Adipocyte (in vitro differentiated cells): ENCODE results near the gene API5.
A peak's percentile ranks its signal among the peaks of the same experiment; 100 is the strongest.
"Not testable (repeated sequence)": the region's sequence is repeated elsewhere in the genome, so short reads cannot be mapped to it uniquely, and the experiment has no call there.

Source experiments
- DNase-seq: peaks from one replicate; pipeline ENCODE4 v3.0.0-alpha.2; 2015; ENCODE audit warnings: low read depth
- H3K27me3 ChIP-seq: replicated peaks from 2 replicates; pipeline ENCODE4 v1.7.0; 2013; ENCODE audit warnings: mild to moderate bottlenecking, low read length, moderate library complexity; ENCODE audit not compliant: control insufficient read depth, insufficient read depth
- H3K36me3 ChIP-seq: 2 replicates; pipeline ENCODE4 v1.7.0; 2013; ENCODE audit warnings: low read length, mild to moderate bottlenecking, moderate library complexity; ENCODE audit not compliant: control insufficient read depth, insufficient read depth, severe bottlenecking
- H3K4me1 ChIP-seq: 2 replicates; pipeline ENCODE4 v1.7.0; 2013; ENCODE audit warnings: mild to moderate bottlenecking, low read length, moderate library complexity; ENCODE audit not compliant: control insufficient read depth, insufficient read depth
- H3K4me3 ChIP-seq: 2 replicates; pipeline ENCODE4 v1.7.0; 2013; ENCODE audit warnings: mild to moderate bottlenecking, low read length, moderate library complexity
- H3K9ac ChIP-seq: 2 replicates; pipeline ENCODE4 v1.7.0; 2013; ENCODE audit warnings: mild to moderate bottlenecking, low read length, moderate library complexity
- H3K9me3 ChIP-seq: 2 replicates; pipeline ENCODE4 v1.7.0; 2013; ENCODE audit warnings: mild to moderate bottlenecking, low read length, moderate library complexity; ENCODE audit not compliant: control insufficient read depth

The API5 gene

DNA sequence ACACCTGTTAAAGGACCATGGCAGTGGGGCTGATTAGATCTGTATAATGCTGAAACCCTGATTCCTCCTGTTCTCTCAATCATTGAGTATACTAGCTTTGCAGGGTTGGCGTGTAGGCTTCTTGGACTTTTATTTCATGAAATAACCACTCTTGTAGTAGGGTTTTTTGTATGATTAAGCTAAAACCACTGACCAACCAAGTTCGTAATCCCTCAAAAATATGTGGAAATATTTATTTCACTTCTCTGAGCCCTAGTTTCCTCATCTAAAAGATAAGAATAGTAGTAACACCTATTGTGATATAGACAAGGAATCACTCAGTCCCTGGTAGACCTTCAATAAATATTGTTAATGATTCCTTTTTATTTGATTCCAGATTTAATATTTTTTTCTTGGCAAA, 4.2 kb downstream of the API5 start:
- H3K9me3 ChIP-seq, result no peaks in the 10 kb centered on the region
- peaks cover 29% of the 10 kb centered on the region for H3K4me1 ChIP-seq
- H3K9ac ChIP-seq, result no peak overlapping the region
- H3K4me3 ChIP-seq, result no peak overlapping the region
- H3K36me3 ChIP-seq, result peaks cover 22% of the 10 kb centered on the region
- DNase-seq, result no peak
- H3K27me3 ChIP-seq, result no peaks in the 10 kb centered on the region

DNA sequence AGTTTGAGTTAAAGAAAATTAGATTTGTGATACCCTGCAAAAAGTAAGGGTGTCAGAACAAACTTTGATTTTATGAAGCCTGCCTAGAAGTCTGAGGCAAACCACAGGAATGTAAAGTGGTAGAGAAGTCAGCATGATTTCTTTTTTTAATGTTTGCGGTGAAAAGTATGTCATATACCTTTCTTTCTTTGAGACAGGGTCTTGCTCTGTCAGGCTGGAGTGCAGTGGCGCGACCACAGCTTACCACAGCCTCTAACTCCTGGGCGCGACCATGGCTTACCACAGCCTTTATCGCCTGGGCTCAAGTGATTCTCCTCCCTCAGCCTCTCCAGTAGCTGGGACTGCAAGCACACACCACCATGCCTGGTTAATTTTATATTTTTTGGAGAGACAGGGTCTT, 4.7 kb downstream of the API5 start:
- H3K36me3 ChIP-seq, result peaks cover 27% of the 10 kb centered on the region
- H3K4me1 ChIP-seq, result peaks cover 29% of the 10 kb centered on the region
- DNase-seq, result peak; percentile 32
- no peaks in the 10 kb centered on the region for H3K27me3 ChIP-seq
- H3K4me3 ChIP-seq, result no peak overlapping the region
- no peaks in the 10 kb centered on the region for H3K9me3 ChIP-seq
- no peak overlapping the region for H3K9ac ChIP-seq

DNA sequence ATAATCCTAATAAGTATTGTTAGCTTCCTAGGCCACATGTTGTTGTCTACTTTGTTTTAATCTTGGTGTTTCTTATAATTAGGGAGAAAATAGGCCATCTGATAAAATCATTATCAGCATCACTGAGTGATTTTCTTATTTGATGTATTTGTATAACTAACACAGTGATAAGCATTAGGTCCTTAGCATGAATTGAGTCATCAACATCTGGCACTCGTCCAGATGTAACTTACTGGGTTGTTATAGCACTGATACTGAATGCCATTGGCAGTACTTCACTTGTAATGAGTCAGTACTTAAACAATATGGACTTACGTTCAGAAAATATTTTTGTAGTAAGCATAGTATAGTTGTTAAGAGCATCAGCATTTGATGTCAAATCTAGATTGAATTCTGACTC, 16.2 kb downstream of the API5 start:
- Histone ChIP-seq H3K9me3 (no peaks in the 10 kb centered on the region), H3K27me3 (no peaks in the 10 kb centered on the region), H3K9ac (no peak overlapping the region), H3K4me3 (no peak overlapping the region), H3K36me3 (peaks cover 97% of the 10 kb centered on the region), H3K4me1 (peaks cover 5% of the 10 kb centered on the region)
- DNase-seq, result peak; percentile 71

DNA sequence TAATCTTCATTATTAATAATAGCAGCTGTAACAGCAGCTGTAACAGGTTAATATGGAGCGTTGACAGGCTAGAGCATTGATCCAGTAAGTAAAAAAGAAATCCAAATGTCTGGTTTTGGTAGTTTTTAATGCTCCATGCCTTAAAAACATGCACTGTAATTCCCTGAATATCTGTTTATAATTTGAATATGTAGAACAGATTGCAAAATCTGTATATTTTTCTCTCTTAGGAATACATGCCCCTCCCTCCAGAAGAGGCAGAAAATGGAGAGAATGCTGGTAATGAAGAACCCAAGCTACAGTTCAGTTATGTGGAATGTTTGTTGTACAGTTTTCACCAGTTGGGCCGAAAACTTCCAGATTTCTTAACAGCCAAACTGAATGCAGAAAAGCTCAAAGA, 16.7 kb downstream of the API5 start:
- Histone ChIP-seq H3K9me3 (no peaks in the 10 kb centered on the region), H3K9ac (no peak overlapping the region), H3K4me3 (no peak overlapping the region), H3K27me3 (no peaks in the 10 kb centered on the region), H3K36me3 (peaks cover 97% of the 10 kb centered on the region), H3K4me1 (peaks cover 5% of the 10 kb centered on the region)
- DNase-seq, result no peak

DNA sequence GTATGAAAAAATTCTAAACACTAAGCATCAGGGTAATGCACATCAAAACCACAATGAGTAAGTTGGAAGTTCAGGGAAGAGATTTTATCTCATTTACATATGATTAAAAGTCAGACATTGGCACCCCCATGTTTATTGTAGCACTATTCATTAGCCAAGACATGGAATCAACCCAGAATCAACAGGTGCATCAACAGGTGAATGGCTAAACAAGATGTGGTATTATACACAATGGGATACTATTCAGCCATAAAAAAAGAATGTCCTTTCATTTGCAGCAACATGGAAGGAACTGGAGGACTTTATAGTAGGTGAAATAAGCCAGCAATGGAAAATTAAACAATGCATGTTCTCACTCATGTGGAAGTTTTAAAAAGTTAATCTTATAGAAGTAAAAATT, 29.4 kb downstream of the API5 start:
- H3K27me3 ChIP-seq, result no peaks in the 10 kb centered on the region
- no peak overlapping the region for H3K9ac ChIP-seq
- H3K36me3 ChIP-seq, result peaks cover 63% of the 10 kb centered on the region
- H3K9me3 ChIP-seq, result no peaks in the 10 kb centered on the region
- no peak for DNase-seq
- H3K4me1 ChIP-seq, result no peaks in the 10 kb centered on the region
- no peak overlapping the region for H3K4me3 ChIP-seq

DNA sequence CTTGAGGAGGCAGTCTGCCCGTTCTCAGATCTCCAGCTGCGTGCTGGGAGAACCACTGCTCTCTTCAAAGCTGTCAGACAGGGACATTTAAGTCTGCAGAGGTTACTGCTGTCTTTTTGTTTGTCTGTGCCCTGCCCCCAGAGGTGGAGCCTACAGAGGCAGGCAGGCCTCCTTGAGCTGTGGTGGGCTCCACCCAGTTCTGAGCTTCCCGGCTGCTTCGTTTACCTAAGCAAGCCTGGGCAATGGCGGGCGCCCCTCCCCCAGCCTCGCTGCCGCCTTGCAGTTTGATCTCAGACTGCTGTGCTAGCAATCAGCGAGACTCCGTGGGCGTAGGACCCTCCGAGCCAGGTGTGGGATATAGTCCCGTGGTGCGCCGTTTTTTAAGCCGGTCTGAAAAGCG, 39.6 kb downstream of the API5 start:
- not testable (repeated sequence) for DNase-seq, H3K4me1 ChIP-seq, H3K9me3 ChIP-seq, H3K36me3 ChIP-seq, H3K4me3 ChIP-seq, H3K9ac ChIP-seq, H3K27me3 ChIP-seq

DNA sequence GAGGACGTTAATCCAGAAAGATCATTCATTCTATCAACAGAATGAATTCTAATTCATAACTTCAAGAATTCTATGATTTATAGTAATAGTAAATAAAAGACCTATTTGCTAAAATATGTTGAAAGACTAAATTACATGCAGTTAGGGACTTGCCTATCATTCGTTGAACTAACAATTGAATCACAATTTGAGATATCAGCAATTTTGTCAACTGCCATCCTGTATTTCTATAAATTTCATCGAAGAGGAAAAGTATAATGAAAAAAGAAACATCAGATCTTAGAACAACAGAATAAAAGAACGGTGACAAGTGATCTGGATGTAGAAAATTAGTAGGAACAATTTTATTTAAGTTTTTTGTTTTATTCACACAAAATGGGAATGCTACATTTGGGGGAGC, 42.5 kb downstream of the API5 start:
- Histone ChIP-seq H3K4me1 (peaks cover 5% of the 10 kb centered on the region), H3K9ac (no peak overlapping the region), H3K36me3 (no peaks in the 10 kb centered on the region), H3K27me3 (no peaks in the 10 kb centered on the region), H3K4me3 (no peak overlapping the region), H3K9me3 (no peaks in the 10 kb centered on the region)
- no peak for DNase-seq

DNA sequence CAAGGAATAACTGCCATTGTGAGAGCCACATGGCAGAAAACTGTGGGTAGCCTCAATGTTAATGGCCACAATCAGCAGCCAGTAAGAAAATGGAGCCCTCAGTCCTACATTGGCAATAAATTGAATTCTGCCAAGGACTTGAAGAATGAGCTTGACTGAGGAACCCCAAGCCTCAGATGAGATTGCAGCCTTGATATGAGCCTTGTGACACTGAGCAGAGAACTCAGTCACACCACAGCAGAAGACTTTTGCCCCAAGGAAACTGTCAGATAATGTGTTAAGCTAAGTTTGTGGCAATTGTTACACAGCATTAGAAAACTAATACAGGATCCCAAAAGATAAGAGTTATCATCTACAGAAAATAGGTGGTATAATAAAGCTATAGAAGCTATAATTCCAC, 44.5 kb downstream of the API5 start:
- Histone ChIP-seq H3K36me3 (no peaks in the 10 kb centered on the region), H3K4me3 (no peak overlapping the region), H3K9me3 (no peaks in the 10 kb centered on the region), H3K9ac (no peak overlapping the region), H3K4me1 (peaks cover 22% of the 10 kb centered on the region), H3K27me3 (no peaks in the 10 kb centered on the region)
- no peak for DNase-seq

DNA sequence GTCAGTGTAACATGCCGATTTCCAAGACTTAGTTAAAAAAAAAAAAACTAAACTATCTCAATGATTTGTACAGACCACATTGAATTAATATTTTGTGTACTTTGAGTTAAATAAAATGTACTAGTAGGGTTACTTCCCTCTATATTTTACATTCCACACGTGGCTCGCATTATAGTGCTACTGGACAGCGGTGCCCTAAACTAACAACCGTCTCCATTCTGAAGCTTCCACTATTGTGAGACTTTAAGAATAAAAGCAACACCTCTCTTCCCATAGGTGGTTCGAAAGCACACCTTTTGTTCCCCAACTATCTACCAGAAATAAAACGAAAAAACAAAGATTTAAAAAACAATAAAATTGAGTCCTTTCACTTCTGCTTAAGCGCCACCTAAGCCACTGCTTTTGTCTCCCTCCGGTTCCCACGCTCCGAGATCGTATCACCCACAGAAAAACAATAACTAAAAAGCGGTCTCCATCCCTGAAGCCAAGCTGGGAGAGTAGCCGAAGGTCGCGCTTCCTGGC, 46.5 kb downstream of the API5 start:
- H3K9me3 ChIP-seq, result no peaks in the 10 kb centered on the region
- peak overlapping the region; percentile 92 for H3K4me3 ChIP-seq
- H3K4me1 ChIP-seq, result peaks cover 28% of the 10 kb centered on the region
- DNase-seq, result peak; percentile 40
- peak overlapping the region; percentile 95 for H3K9ac ChIP-seq
- no peaks in the 10 kb centered on the region for H3K36me3 ChIP-seq
- H3K27me3 ChIP-seq, result no peaks in the 10 kb centered on the region

DNA sequence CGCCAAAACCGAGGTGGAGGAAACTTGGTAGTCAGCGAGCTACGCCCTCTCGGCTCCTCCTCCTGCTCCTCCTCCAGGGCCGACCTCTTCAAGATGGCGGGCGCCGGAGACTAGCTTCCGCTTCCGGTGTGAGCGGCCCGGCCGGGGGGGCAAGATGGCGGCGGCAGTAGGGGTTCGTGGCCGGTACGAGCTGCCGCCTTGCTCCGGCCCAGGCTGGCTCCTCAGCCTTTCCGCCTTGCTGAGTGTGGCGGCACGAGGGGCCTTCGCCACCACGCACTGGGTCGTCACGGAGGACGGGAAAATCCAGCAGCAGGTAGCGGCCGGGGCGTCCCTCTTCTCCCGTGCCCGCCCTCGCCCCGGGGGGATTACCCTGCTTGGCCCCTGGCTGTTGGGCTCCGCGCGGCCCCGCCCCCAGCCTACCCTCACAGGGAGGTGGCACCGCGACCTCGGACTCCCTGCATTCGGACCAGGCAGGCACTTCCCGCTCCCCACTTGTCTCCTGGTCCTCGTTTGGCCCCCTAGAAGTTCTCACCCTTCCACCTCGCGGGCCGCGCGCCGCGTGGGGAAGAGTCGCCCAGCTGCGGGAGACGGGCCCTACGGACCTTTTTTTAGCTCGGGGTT, 47.1 kb downstream of the API5 start, which contains the start of gene TTC17:
Gene TTC17, plus strand, starts transcription at position 120 of the 621 bp plus-strand sequence. Its CDS starts 35 bp downstream, at position 155.
- H3K9ac ChIP-seq, result peak within 1 kb of the TSS; percentile 95
- H3K27me3 ChIP-seq, result no peaks in the 10 kb centered on the region
- H3K36me3 ChIP-seq, result no peaks in the 10 kb centered on the region
- no peaks in the 10 kb centered on the region for H3K9me3 ChIP-seq
- peak; percentile 98 for DNase-seq
- H3K4me1 ChIP-seq, result peaks cover 28% of the 10 kb centered on the region
- peak within 1 kb of the TSS; percentile 92 for H3K4me3 ChIP-seq

DNA sequence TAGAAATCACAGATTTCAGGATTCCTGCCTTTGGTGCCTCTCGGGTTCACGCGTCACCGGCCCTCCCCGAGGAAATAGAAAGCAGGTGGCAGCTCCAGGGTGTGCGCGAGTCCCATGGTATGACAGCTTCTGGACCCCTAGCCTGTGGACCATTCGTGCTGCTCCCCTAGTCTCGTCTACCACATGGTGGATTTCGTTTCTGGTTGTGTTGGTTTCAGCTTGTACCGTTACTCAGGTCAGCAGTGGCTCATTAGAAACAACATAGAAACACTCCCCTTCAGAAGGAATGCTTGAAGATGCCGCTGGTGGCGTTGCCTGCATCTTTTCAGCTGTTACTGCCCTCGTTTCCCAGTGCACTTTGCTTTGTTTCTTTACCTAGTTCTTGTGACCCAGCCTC, 47.6 kb downstream of the API5 start:
- no peaks in the 10 kb centered on the region for H3K9me3 ChIP-seq
- H3K4me3 ChIP-seq, result peak overlapping the region; percentile 92
- no peaks in the 10 kb centered on the region for H3K27me3 ChIP-seq
- H3K9ac ChIP-seq, result peak overlapping the region; percentile 95
- H3K36me3 ChIP-seq, result no peaks in the 10 kb centered on the region
- DNase-seq, result peak; percentile 62
- peaks cover 28% of the 10 kb centered on the region for H3K4me1 ChIP-seq
